Activated CD4-positive, alpha-beta T cell treated with anti-CD3 and anti-CD28 coated beads, Interleukin-2, amount 10 ng/mL, durations not matched to agents 24 days and 14 days (primary cell): ENCODE measurements around the gene PCED1A. TPM values are rescaled to one million over a fixed set of nuclear protein-coding genes. Genes with fewer than 3 reads are reported as not detected.

ENCODE experiments used
- total RNA-seq: library from RNA; stranded (reverse); gene quantifications from 2 replicates; pipeline ENCODE4 v1.2.3, GENCODE V29; 2022

Gene PCED1A
- total RNA-seq, 1 donor from 2014 or later, result 26.1 TPM

Other genes starting within 250 kb of the PCED1A start
- 884 and 899 TPM in 2 replicates for gene NOP56, start 188.0 kb downstream of the PCED1A start, total RNA-seq
- 121 and 127 TPM in 2 replicates for gene IDH3B, start 176.4 kb downstream of the PCED1A start, total RNA-seq
- 7.3 and 7.6 TPM in 2 replicates for gene EBF4, start 147.9 kb downstream of the PCED1A start, total RNA-seq
- gene CPXM1, start 40.0 kb downstream of the PCED1A start, total RNA-seq, result 0.14 and 0.38 TPM in 2 replicates
- gene C20orf141, start 25.7 kb downstream of the PCED1A start, total RNA-seq, result not detected in 2 replicates
- gene TMEM239, start 24.3 kb downstream of the PCED1A start, total RNA-seq, result not detected in 2 replicates
- 44.3 and 44.9 TPM in 2 replicates for gene VPS16, start 90 bp upstream of the PCED1A start, total RNA-seq
- gene PTPRA, start 32.8 kb upstream of the PCED1A start, total RNA-seq, result 66.5 and 71.5 TPM in 2 replicates
- gene GNRH2, start 203.0 kb upstream of the PCED1A start, total RNA-seq, result 1.7 and 2.7 TPM in 2 replicates
- gene MRPS26, start 205.4 kb upstream of the PCED1A start, total RNA-seq, result 123 and 130 TPM in 2 replicates
- 0.73 TPM in 1 of 2 replicates, not detected in the other for gene OXT, start 231.0 kb upstream of the PCED1A start, total RNA-seq
- not detected in 2 replicates for gene AVP, start 244.1 kb upstream of the PCED1A start, total RNA-seq